ENCODE measurements around the gene FKBP8.

DNA sequence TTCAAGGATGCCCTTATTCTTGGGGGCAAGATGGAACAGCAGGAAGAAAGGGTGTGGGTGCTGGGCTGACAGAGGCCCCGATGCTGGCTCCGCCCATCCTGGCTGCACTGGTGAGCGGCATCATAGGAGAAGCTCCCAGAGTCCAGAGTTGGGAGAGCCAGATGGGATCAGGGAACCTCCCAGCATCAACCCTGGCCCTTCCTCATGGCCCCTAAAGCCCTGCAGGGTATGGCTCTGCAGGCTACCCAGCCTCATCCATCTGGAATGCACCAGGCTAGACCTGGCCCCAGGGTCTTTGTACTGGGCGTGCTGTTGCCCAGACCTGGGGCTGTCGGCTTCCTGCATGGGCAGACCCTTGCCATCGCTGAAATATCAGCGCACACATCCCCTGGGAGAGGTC lies 13.6 kb downstream of the FKBP8 start:
- TF ChIP-seq, protein P1, sequence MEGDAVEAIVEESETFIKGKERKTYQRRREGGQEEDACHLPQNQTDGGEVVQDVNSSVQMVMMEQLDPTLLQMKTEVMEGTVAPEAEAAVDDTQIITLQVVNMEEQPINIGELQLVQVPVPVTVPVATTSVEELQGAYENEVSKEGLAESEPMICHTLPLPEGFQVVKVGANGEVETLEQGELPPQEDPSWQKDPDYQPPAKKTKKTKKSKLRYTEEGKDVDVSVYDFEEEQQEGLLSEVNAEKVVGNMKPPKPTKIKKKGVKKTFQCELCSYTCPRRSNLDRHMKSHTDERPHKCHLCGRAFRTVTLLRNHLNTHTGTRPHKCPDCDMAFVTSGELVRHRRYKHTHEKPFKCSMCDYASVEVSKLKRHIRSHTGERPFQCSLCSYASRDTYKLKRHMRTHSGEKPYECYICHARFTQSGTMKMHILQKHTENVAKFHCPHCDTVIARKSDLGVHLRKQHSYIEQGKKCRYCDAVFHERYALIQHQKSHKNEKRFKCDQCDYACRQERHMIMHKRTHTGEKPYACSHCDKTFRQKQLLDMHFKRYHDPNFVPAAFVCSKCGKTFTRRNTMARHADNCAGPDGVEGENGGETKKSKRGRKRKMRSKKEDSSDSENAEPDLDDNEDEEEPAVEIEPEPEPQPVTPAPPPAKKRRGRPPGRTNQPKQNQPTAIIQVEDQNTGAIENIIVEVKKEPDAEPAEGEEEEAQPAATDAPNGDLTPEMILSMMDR (IDR thresholded peaks at IDR 0.05; ENCODE audit: poor library complexity, severe bottlenecking), result no peak
- TF ChIP-seq POLR2AphosphoS5 (IDR thresholded peaks at IDR 0.05) (no peak), TAF1 (IDR thresholded peaks at IDR 0.05; ENCODE audit: low read depth) (no peak), EP300 (conservative IDR thresholded peaks at IDR 0.05; ENCODE audit: poor library complexity, severe bottlenecking) (no peak), EZH2 (IDR thresholded peaks at IDR 0.05; ENCODE audit: borderline replicate concordance, insufficient read depth, low read length, poor library complexity, severe bottlenecking) (no peak), RAD21 (conservative IDR thresholded peaks at IDR 0.05) (no peak), MXI1 (conservative IDR thresholded peaks at IDR 0.05; ENCODE audit: poor library complexity, severe bottlenecking) (no peak)
- TF ChIP-seq, protein P2, sequence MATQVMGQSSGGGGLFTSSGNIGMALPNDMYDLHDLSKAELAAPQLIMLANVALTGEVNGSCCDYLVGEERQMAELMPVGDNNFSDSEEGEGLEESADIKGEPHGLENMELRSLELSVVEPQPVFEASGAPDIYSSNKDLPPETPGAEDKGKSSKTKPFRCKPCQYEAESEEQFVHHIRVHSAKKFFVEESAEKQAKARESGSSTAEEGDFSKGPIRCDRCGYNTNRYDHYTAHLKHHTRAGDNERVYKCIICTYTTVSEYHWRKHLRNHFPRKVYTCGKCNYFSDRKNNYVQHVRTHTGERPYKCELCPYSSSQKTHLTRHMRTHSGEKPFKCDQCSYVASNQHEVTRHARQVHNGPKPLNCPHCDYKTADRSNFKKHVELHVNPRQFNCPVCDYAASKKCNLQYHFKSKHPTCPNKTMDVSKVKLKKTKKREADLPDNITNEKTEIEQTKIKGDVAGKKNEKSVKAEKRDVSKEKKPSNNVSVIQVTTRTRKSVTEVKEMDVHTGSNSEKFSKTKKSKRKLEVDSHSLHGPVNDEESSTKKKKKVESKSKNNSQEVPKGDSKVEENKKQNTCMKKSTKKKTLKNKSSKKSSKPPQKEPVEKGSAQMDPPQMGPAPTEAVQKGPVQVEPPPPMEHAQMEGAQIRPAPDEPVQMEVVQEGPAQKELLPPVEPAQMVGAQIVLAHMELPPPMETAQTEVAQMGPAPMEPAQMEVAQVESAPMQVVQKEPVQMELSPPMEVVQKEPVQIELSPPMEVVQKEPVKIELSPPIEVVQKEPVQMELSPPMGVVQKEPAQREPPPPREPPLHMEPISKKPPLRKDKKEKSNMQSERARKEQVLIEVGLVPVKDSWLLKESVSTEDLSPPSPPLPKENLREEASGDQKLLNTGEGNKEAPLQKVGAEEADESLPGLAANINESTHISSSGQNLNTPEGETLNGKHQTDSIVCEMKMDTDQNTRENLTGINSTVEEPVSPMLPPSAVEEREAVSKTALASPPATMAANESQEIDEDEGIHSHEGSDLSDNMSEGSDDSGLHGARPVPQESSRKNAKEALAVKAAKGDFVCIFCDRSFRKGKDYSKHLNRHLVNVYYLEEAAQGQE (IDR thresholded peaks at IDR 0.05; ENCODE audit: borderline replicate concordance), result no peak

All from neural cell (in vitro differentiated cells).